GM12878 (cell line): ENCODE measurements around the gene REPS2. TPM values are rescaled to one million over a fixed set of nuclear protein-coding genes. Genes with fewer than 3 reads are reported as not detected.

Experiments
- ATAC-seq: fragments of 200-7000 bp; cut with Tn5 transposase; 3 replicates; pipeline ENCODE4 v1.9.1; 2020; ENCODE audit warnings: mild to moderate bottlenecking, moderate library complexity
- BruUV-seq: library from RNA; stranded (reverse); fragments of 400-500 nt; replicated peaks from 2 replicates; lab custom pipeline; 2021; lab: Mats Ljungman, UMichigan
- CTCF ChIA-PET: fragments of 300-600 bp; sonication (Branson Sonifier 250); formaldehyde crosslinking; extraction: SDS; loops from one replicate; lab custom pipeline; 2021; ENCODE audit warnings: inconsistent platforms; lab: Yijun Ruan, JAX
- POLR2A ChIA-PET: fragments of 350-600 bp; formaldehyde crosslinking; extraction: SDS; loops from one replicate; lab custom pipeline; 2021; ENCODE audit warnings: inconsistent platforms; lab: Charles Lee
- RAD21 ChIA-PET: fragments of 300-600 bp; sonication (Branson Sonifier 250); formaldehyde crosslinking; loops from one replicate; lab custom pipeline; 2023; ENCODE audit warnings: antibody characterized with exemption; ENCODE audit not compliant: unreplicated experiment; lab: Charles Lee
- SMC1A ChIA-PET: fragments of 300-600 bp; sonication (Branson Sonifier 250); formaldehyde crosslinking; loops from one replicate; lab custom pipeline; 2023; ENCODE audit not compliant: unreplicated experiment, uncharacterized antibody; lab: Charles Lee
- DNase-seq: peaks from one replicate; pipeline ENCODE4 v3.0.0-alpha.2; 2011; ENCODE audit warnings: low read depth, low spot score
- FAIRE-seq: peaks from 3 replicates; lab custom pipeline; 2011; peaks lifted over from hg19 to GRCh38; lab: Jason Lieb, UNC
- H2AFZ ChIP-seq: 2 replicates; pipeline ENCODE4 v1.6.0; 2011; ENCODE audit warnings: low read depth, low read length, control low read depth; ENCODE audit not compliant: control insufficient read depth
- H3K27ac ChIP-seq: 2 replicates; pipeline ENCODE4 v1.5.1; 2011; ENCODE audit warnings: control low read depth; ENCODE audit not compliant: control insufficient read depth, insufficient read depth
- H3K27me3 ChIP-seq, 2 experiments: replicated peaks in 1 of 2; 2 replicates each; pipeline versions ENCODE4 v1.6.0 to v1.6.1; 2011; ENCODE audit warnings: low read length in 1 of 2; ENCODE audit not compliant: control insufficient read depth in 2 of 2, insufficient read depth in 2 of 2
- H3K36me3 ChIP-seq, 2 experiments: 2 replicates each; pipeline ENCODE4 v1.5.1; 2011; ENCODE audit warnings: low read length in 1 of 2; ENCODE audit not compliant: control insufficient read depth in 2 of 2, insufficient read depth in 2 of 2
- H3K4me1 ChIP-seq: 2 replicates; pipeline ENCODE4 v1.6.1; 2011; ENCODE audit warnings: mild to moderate bottlenecking, low read length, moderate library complexity, mixed read lengths; ENCODE audit not compliant: control insufficient read depth, insufficient read depth
- H3K4me2 ChIP-seq: 2 replicates; pipeline ENCODE4 v1.6.0; 2011; ENCODE audit warnings: control low read depth; ENCODE audit not compliant: control insufficient read depth, insufficient read depth
- H3K4me3 ChIP-seq: fragments of 200-600 bp; sonication (generic); 2 replicates; pipeline ENCODE4 v1.5.1; 2016
- H3K79me2 ChIP-seq: 2 replicates; pipeline ENCODE4 v1.6.0; 2011; ENCODE audit warnings: low read length; ENCODE audit not compliant: control insufficient read depth, insufficient read depth
- H3K9ac ChIP-seq: 2 replicates; pipeline ENCODE4 v1.8.0; 2011; ENCODE audit warnings: low read length, control low read depth, mixed read lengths; ENCODE audit not compliant: control insufficient read depth, insufficient read depth
- H3K9me3 ChIP-seq: replicated peaks from 3 replicates; pipeline ENCODE4 v1.5.1; 2011; ENCODE audit warnings: mild to moderate bottlenecking, low read length; ENCODE audit not compliant: control insufficient read depth, insufficient read depth
- H4K20me1 ChIP-seq: 2 replicates; pipeline ENCODE4 v1.6.0; 2011; ENCODE audit not compliant: control insufficient read depth, insufficient read depth
- ASH2L ChIP-seq: fragments of 300-600, 200-600 bp; sonication (generic); IDR thresholded peaks from 2 replicates; pipeline ENCODE4 v1.6.1; 2017; ENCODE audit warnings: low read depth, mild to moderate bottlenecking, borderline replicate concordance
- ATF7 ChIP-seq: fragments of 450-650 bp; IDR thresholded peaks from 2 replicates; pipeline ENCODE4 v1.6.1; 2016; ENCODE audit warnings: low read depth, mild to moderate bottlenecking
- CBX3 ChIP-seq: fragments of 200-600 bp; sonication (generic); IDR thresholded peaks from 2 replicates; pipeline ENCODE4 v1.6.1; 2016; ENCODE audit warnings: low read depth, borderline replicate concordance
- CHD1 ChIP-seq: IDR thresholded peaks from 2 replicates; pipeline ENCODE4 v1.6.1; 2012; ENCODE audit warnings: low read depth, low read length, improper control_type of control experiment
- GATAD2B ChIP-seq: fragments of 450-650 bp; conservative IDR thresholded peaks from 2 replicates; pipeline ENCODE4 v1.6.1; 2017; ENCODE audit warnings: low read depth, mild to moderate bottlenecking, moderate library complexity
- LARP7 ChIP-seq: fragments of 450-650 bp; IDR thresholded peaks from 2 replicates; pipeline ENCODE4 v1.6.1; 2017; ENCODE audit warnings: mild to moderate bottlenecking
- MTA2 ChIP-seq: fragments of 450-650 bp; IDR thresholded peaks from 2 replicates; pipeline ENCODE4 v1.6.1; 2016; ENCODE audit warnings: low read depth, mild to moderate bottlenecking, moderate library complexity
- MYB ChIP-seq: fragments of 150-350 bp; IDR thresholded peaks from 2 replicates; pipeline ENCODE4 v1.6.1; 2014; ENCODE audit warnings: mild to moderate bottlenecking, low read depth, low read length, borderline replicate concordance
- POU2F2 ChIP-seq: IDR thresholded peaks from 3 replicates; pipeline ENCODE4 v1.6.1; 2011; ENCODE audit warnings: low read depth, mild to moderate bottlenecking, low read length, borderline replicate concordance
- RAD51 ChIP-seq: fragments of 450-650 bp; IDR thresholded peaks from 2 replicates; pipeline ENCODE4 v1.6.1; 2016; ENCODE audit warnings: moderate library complexity, mild to moderate bottlenecking, inconsistent platforms
- SRF ChIP-seq, 2 experiments: IDR thresholded peaks; 2 replicates each; pipeline ENCODE4 v1.6.1; 2011; ENCODE audit warnings: low read depth in 2 of 2, low read length in 2 of 2, mild to moderate bottlenecking in 1 of 2, moderate library complexity in 1 of 2
- ZNF274 ChIP-seq: IDR thresholded peaks from one replicate; pipeline ENCODE4 v1.8.0; 2011; ENCODE audit not compliant: insufficient read length, insufficient read depth
- WGBS: methylation state at CpG from one replicate; pipeline ENCODE4 v1.1.6; 2016; ENCODE audit warnings: low lambda C conversion rate; ENCODE audit not compliant: insufficient replicate concordance, insufficient coverage; ENCODE audit errors: missing lambda C conversion rate; 5-methylcytosine and 5-hydroxymethylcytosine counted together
- in situ Hi-C: fragments of 300-500 bp; cut with MboI; formaldehyde crosslinking; loops from 9 replicates; pipeline ENCODE4 v1.14.3; 2018; ENCODE audit warnings: mixed read lengths
- intact Hi-C: fragments of 100-400 bp; cut with micrococcal nuclease; formaldehyde crosslinking; loops from one replicate; pipeline ENCODE4 v1.14.2; 2022; ENCODE audit not compliant: unreplicated experiment
- polyA plus RNA-seq, 11 experiments: library from polyadenylated mRNA; depleted of rRNA in 4 of 11; unstranded in 6 of 11; stranded (reverse) in 5 of 11; fragments of >200 nt; fragmentation: Nextera tagmentation in 4 of 11; fragmentation: Illumina TruSeq in 1 of 11; extraction: Ambion mirVana in 4 of 11; extraction: Trizol in 1 of 11; gene quantifications; 1 replicate in 1 of 11; 2 replicates in 10 of 11; pipeline versions ENCODE4 v1.2.1 to v1.2.3, GENCODE V29; 2011 to 2016; ENCODE audit warnings: inconsistent platforms in 2 of 11, missing spikeins in 2 of 11, low read depth in 1 of 11
- total RNA-seq, 4 experiments: library from RNA; depleted of rRNA in 3 of 4; stranded (reverse); fragments of >200 nt in 3 of 4; fragmentation: Illumina TruSeq in 1 of 4; extraction: Trizol in 1 of 4; gene quantifications; 2 replicates each; pipeline versions ENCODE4 v1.2.1 to v1.2.3, GENCODE V29; 2013 to 2021

Gene REPS2
- total and polyA plus RNA-seq, 10 of the 15 experiments (the other 5 are each of a cell fraction or from before 2014, with no cell fraction given) = 2.1 to 6.8 (median 3.9) TPM

DNA sequence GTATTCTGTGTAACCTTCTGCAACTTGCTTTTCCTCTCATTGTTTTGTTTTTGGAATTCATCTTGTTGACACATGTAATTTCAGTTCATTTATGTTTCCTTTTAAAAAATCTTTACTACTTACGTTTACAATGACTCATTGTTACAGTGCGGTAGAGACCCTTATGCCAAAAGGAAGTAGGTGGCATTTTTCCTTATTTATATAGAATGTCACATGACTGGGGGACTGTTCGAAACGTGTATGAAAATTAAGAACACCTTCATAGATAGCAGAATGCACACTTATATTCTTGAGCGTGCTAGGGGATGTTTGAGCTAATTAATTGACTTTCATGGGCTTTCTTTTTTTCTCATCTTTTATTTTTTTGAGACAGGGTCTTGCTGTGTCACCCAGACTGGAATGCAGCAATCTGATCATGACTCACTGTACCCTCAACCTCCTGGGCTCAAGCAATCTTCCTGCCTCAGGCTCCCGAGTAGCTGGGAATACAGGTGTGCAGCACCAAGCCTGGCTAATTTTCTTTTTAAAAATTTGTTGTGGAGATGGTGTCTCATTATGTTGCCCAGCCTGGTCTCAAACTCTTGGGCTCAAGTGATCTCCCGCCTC is 7.3 kb downstream of the REPS2 start:
- Histone ChIP-seq H3K9ac (no peak overlapping the region), H3K4me3 (no peak overlapping the region), H4K20me1 (no peaks in the 10 kb centered on the region), H3K27ac (no peak overlapping the region), H3K4me1 (no peaks in the 10 kb centered on the region), H3K36me3 (no peaks in the 10 kb centered on the region), H3K4me2 (no peak overlapping the region), H3K79me2 (no peaks in the 10 kb centered on the region), H3K27me3 (peaks cover 0 to 3% of the 10 kb centered on the region in 2 experiments; a peak in 3 of 4 replicates), H3K9me3 (no peaks in the 10 kb centered on the region), H2AFZ (no peak overlapping the region)
- SMC1A ChIA-PET = no interaction called here
- in situ Hi-C loops = no loop called here
- DNase-seq (no peak), FAIRE-seq (no peak), ATAC-seq (no peak)
- TF ChIP-seq RAD51 = no peak
- TF ChIP-seq SRF (IDR thresholded peaks at IDR 0.05; ENCODE audit: low read depth in 2 of 2, low read length in 2 of 2) = no peak
- TF ChIP-seq ASH2L = no peak
- TF ChIP-seq POU2F2 = no peak
- no peak for TF ChIP-seq LARP7
- no peak for TF ChIP-seq CBX3
- TF ChIP-seq ATF7 = no peak
- TF ChIP-seq CHD1 = no peak
- no peak for TF ChIP-seq ZNF274
- TF ChIP-seq MYB = no peak
- TF ChIP-seq GATAD2B = no peak
- no peak for TF ChIP-seq MTA2
- RAD21 ChIA-PET = no interaction called here
- 24% methylated on average over 7 of the region's 7 CpGs for WGBS
- no TSS peak for BruUV-seq
- CTCF ChIA-PET = no interaction called here
- intact Hi-C loops = no loop called here
- POLR2A ChIA-PET = interaction anchor here (0.6 kb wide), 1 partner anchor 65 kb away, joined by 3 read pairs; no protein-coding TSS in a partner anchor
